MCF 10A (cell line): Measurements from ENCODE around the gene CCNL1. TPM values are rescaled to one million over a fixed set of nuclear protein-coding genes. Genes with fewer than 3 reads are reported as not detected.

ENCODE experiments used
- BruUV-seq: library from RNA; stranded (reverse); fragments of 400-500 nt; replicated peaks from 2 replicates; lab custom pipeline; 2021; lab: Mats Ljungman, UMichigan
- CTCF ChIA-PET: fragments of 300-600 bp; sonication (Branson Sonifier 250); formaldehyde crosslinking; extraction: SDS; loops from one replicate; lab custom pipeline; 2021; ENCODE audit warnings: antibody characterized with exemption, inconsistent platforms; lab: Yijun Ruan, JAX
- POLR2A ChIA-PET: fragments of 300-600, 350-650 bp; sonication (Branson Sonifier 250); formaldehyde crosslinking; extraction: SDS; loops from one replicate; lab custom pipeline; 2020; ENCODE audit warnings: antibody characterized with exemption, inconsistent platforms; lab: Yijun Ruan, JAX
- DNase-seq: peaks from one replicate; pipeline ENCODE4 v3.0.0-alpha.2; 2018; ENCODE audit not compliant: unreplicated experiment
- H3K27ac Mint-ChIP-seq: one replicate; pipeline ENCODE4 v1.8.0; 2022; ENCODE audit warnings: mild to moderate bottlenecking, low read depth, mixed read lengths; ENCODE audit not compliant: unreplicated experiment
- H3K27me3 Mint-ChIP-seq: one replicate; pipeline ENCODE4 v1.8.0; 2022; ENCODE audit warnings: mixed read lengths; ENCODE audit not compliant: insufficient read depth, unreplicated experiment
- H3K36me3 Mint-ChIP-seq: one replicate; pipeline ENCODE4 v1.8.0; 2022; ENCODE audit warnings: mild to moderate bottlenecking, moderate library complexity, mixed read lengths; ENCODE audit not compliant: insufficient read depth, unreplicated experiment
- H3K4me1 Mint-ChIP-seq: one replicate; pipeline ENCODE4 v1.8.0; 2022; ENCODE audit warnings: mixed read lengths; ENCODE audit not compliant: insufficient read depth, unreplicated experiment
- H3K4me3 Mint-ChIP-seq: one replicate; pipeline ENCODE4 v1.8.0; 2022; ENCODE audit warnings: mild to moderate bottlenecking, moderate library complexity, mixed read lengths; ENCODE audit not compliant: unreplicated experiment
- H3K9me3 Mint-ChIP-seq: one replicate; pipeline ENCODE4 v1.8.0; 2022; ENCODE audit warnings: mixed read lengths; ENCODE audit not compliant: unreplicated experiment
- CTCF ChIP-seq: fragments of 200-600 bp; IDR thresholded peaks from one replicate; pipeline ENCODE4 v1.8.0; 2022; ENCODE audit warnings: antibody characterized with exemption, mild to moderate bottlenecking; ENCODE audit not compliant: unreplicated experiment
- intact Hi-C: fragments of 100-400 bp; cut with micrococcal nuclease; formaldehyde crosslinking; loops from 2 replicates; pipeline ENCODE4 v1.14.1; 2022
- total RNA-seq: library from RNA; stranded (reverse); gene quantifications from 2 replicates; pipeline ENCODE4 v1.2.3, GENCODE V29; 2022

The CCNL1 gene
- total RNA-seq, 1 experiment from 2014 or later, result 103 TPM

- Mint-ChIP-seq H3K27me3 (no peaks in the 10 kb centered on the region), H3K9me3 (no peaks in the 10 kb centered on the region), H3K36me3 (no peaks in the 10 kb centered on the region), H3K4me1 (peaks cover 68% of the 10 kb centered on the region), H3K27ac (peak overlapping the region; percentile 96), H3K4me3 (peak overlapping the region; percentile 60)
- ChIA-PET CTCF (interaction anchor here (0.6 to 10.3 kb wide), 11 partner anchors 20 to 620 kb away, joined by 3 to 260 read pairs (median 5); no protein-coding TSS in a partner anchor), POLR2A (interaction anchor here (0.9 to 18.7 kb wide), 19 partner anchors 8 to 574 kb away, joined by 3 to 331 read pairs (median 6); partner anchors contain the start of genes CCNL1, SSR3 and TIPARP)
- intact Hi-C loops, result loop anchor here (2.0 to 5.0 kb wide), 2 partner anchors 40 to 592 kb away; no protein-coding TSS in a partner anchor
- peak; percentile 69 for DNase-seq
- BruUV-seq, result TSS peak; percentile 87
- no peak for TF ChIP-seq CTCF
These were observed 30.9 kb downstream of the CCNL1 start for GRCh38 chr3:157128771-157129681.

GRCh38 chr3:157127831-157128767 lies 31.8 kb downstream of the CCNL1 start:
- Mint-ChIP-seq H3K9me3 (no peaks in the 10 kb centered on the region), H3K27me3 (no peaks in the 10 kb centered on the region), H3K4me1 (peaks cover 67% of the 10 kb centered on the region), H3K36me3 (no peaks in the 10 kb centered on the region), H3K27ac (peak overlapping the region; percentile 96), H3K4me3 (peak overlapping the region; percentile 60)
- ChIA-PET POLR2A (interaction anchor here (0.8 to 18.7 kb wide), 19 partner anchors 9 to 584 kb away, joined by 3 to 331 read pairs (median 5); partner anchors contain the start of genes CCNL1, SSR3 and TIPARP), CTCF (interaction anchor here (0.5 to 4.1 kb wide), 7 partner anchors 9 to 313 kb away, joined by 3 to 26 read pairs (median 5); no protein-coding TSS in a partner anchor)
- intact Hi-C loops, result loop anchor here (2.0 to 5.0 kb wide), 2 partner anchors 39 to 591 kb away; no protein-coding TSS in a partner anchor
- DNase-seq, result peak; percentile 91
- TF ChIP-seq CTCF, result no peak
- BruUV-seq, result TSS peak; percentile 21

- POLR2A ChIA-PET, result interaction anchor here (0.7 to 18.7 kb wide), 16 partner anchors 9 to 583 kb away, joined by 3 to 331 read pairs (median 8); partner anchors contain the start of genes CCNL1, SSR3 and TIPARP
- DNase-seq, result no peak
- Mint-ChIP-seq H3K27me3 (no peaks in the 10 kb centered on the region), H3K4me3 (no peak overlapping the region), H3K4me1 (peaks cover 67% of the 10 kb centered on the region), H3K9me3 (no peaks in the 10 kb centered on the region), H3K36me3 (no peaks in the 10 kb centered on the region), H3K27ac (peak overlapping the region; percentile 96)
- no TSS peak for BruUV-seq
- CTCF ChIA-PET, result interaction anchor here (0.5 to 6.9 kb wide), 9 partner anchors 10 to 312 kb away, joined by 3 to 35 read pairs (median 6); no protein-coding TSS in a partner anchor
- intact Hi-C loops, result loop anchor here (5.0 kb wide), 1 partner anchor 590 kb away; no protein-coding TSS in a partner anchor
- TF ChIP-seq CTCF, result no peak
These were observed 32.7 kb downstream of the CCNL1 start for GRCh38 chr3:157127268-157127667.
